ENCODE results near the gene ATP1A2.

DNA sequence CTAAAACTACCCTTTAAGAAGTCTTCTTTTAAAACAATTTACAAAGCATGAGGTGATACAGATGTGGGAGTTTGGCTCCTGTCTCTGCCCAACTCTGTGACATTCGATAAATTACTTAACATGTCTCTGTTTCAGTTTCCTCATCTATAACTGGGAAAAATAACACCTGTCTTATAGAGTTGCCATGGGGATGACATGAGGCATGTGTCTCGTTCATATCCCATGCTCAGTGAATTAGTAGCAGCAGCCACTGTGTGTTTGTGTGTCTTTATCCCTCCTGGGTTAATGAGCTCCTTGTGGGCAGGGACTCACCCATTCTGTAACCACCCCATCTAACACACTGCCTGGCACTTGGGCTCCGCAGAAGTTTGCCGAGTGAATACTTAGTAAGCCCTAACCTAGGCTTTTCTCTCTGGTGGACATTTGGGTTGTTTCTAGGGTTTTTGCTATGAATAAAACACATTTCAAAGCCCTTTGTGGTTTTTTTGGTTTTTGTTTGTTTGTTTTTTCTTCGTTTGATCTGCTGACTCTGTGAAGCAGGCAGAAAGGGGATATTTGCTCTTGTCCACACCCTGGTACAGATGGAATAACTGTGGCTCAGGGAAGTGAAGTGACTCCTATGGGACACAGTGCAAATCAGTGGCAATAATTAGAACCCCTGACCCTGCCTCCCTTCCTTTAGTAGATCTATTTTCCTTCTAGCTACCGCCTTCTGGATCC lies 35.0 kb upstream of the ATP1A2 start:
- TF ChIP-seq SP2 (tag by site-specific recombination; IDR thresholded peaks at IDR 0.05) (no peak), SETDB1 (IDR thresholded peaks at IDR 0.05; ENCODE audit: insufficient read length, low read length) (no peak)
- TF ChIP-seq, protein P1, sequence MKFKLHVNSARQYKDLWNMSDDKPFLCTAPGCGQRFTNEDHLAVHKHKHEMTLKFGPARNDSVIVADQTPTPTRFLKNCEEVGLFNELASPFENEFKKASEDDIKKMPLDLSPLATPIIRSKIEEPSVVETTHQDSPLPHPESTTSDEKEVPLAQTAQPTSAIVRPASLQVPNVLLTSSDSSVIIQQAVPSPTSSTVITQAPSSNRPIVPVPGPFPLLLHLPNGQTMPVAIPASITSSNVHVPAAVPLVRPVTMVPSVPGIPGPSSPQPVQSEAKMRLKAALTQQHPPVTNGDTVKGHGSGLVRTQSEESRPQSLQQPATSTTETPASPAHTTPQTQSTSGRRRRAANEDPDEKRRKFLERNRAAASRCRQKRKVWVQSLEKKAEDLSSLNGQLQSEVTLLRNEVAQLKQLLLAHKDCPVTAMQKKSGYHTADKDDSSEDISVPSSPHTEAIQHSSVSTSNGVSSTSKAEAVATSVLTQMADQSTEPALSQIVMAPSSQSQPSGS (tag by site-specific recombination; IDR thresholded peaks at IDR 0.05; ENCODE audit: low read depth) = no peak

Data from HEK293 (cell line).